Fibroblast of upper back skin (primary cell): ENCODE results near the gene SHROOM1.

Source experiments
- DNase-seq: peaks from one replicate; pipeline ENCODE4 v3.0.0-alpha.2; 2013

Gene SHROOM1

DNA sequence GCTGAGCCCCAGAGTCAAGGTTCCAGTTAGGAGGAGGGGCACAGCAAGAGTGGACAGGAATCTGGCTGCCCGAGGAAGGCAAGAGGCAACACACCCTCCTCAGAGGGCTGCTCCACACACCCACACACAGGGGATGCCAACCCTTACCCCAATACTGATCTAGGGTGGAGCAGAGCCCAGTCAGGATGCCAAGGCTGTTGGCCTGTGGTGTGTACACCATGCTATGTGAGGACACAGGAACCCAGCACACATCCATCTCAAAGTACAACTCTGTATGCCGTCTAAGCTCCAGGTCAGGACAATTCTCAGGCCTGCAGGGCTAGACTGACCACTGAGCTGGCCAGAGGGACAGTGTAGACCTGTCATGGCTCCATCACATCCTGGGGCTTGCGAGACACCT, 56.0 kb downstream of the SHROOM1 start:
- no peak for DNase-seq

DNA sequence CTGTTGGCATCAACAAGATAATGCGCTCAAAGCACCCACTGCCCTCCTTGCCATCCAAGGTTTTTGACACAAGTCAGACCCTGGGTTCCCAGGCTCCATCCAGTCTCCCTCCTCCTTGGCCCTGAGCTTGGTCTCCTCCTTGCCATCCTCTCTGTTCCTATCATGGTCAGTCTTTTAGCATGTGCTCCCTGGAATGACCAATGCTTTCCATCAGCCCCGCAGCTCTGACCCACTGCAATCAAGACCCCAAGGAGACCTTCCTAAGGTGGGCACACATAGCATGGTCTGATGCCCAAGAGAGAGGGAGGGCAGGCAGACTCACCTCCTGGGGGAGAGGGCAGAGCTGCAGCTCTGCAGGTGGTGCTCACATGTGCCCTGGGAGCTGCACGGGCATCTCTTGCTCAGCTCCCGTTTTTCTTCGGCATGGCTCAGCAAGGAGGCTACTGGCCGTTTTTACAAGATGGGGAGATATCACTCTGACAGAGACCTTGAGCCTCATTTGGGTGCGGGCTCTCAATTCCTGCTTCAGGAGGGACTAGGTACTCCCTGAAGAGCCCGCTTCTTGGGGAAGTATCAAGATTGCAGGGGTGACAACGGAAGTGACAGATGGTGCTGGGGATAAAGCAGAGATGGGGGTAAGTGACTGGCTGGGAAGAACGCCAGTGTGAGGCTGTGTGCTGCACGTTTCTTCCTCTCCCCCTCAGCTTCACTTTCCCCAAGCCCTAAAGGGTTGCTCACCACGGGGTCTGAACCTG, 56.7 kb downstream of the SHROOM1 start:
- DNase-seq = no peak

DNA sequence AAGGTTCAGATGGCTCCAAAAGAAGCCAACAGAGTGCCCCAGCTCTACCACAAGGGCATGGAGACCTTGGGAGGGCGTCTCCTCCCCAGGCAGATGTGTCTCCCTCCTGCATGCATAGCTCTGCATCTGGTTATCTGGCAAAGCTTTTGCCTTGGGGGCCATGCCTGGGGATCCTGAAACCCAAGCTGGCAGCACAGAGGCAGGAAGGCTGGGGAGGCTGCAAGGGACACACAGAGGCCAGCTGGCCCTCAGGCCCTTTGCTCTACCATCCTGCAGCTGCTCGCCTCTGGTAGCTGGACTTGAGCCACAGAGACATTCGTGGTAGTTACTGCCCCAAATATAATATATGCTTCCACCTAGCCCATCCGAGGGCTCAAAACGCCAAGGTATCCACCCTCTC, 57.3 kb downstream of the SHROOM1 start:
- DNase-seq = no peak

DNA sequence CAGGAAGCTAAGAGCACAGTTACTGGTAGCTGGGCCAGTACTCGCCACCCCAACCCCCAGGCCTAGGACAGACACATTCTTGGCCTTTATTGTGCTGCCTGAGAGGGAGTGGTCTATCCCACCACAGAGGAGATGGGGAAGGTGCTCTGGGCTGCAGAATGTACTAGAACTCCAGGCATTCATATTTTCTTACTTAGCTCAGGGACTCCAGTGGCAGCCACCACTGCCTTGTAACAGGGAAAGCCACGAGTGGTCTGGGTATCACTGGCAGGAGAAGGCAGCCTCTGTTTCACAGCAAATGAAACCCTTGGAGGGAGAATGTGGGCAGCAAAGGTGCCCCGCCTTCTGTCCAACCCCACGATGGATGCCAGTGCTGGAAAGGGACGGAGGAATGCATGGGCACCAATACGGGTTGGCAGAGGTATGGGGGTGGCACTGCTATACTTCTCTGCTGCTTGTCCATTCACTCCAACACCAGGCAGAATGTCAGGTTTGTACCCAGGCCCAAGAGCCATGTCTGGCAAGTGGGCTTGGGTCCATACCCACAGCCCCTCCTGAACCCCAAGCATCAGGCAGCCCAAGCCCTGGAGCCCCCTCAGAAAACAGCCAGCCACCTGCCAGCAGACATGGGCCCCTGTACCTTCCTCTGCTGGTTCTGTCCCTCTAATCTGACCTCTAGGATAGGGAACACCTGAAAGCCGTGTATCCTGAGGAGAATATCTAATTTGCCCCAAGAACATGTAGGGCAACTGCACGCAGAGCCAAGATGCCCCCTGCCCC, 58.0 kb downstream of the SHROOM1 start:
- no peak for DNase-seq
